Subcutaneous abdominal adipose tissue (tissue), 5 donors: Measurements from ENCODE around the gene SCN3A.

Experiments used
- H3K27ac ChIP-seq: one replicate; pipeline ENCODE4 v1.7.0; 2013; ENCODE audit warnings: low read depth, mild to moderate bottlenecking, inconsistent platforms, low read length, moderate library complexity
- H3K27me3 ChIP-seq, 5 donors: one replicate each; pipeline ENCODE4 v1.7.0; 2013; ENCODE audit warnings: low read length in 5 of 5, inconsistent platforms in 1 of 5; ENCODE audit not compliant: control insufficient read depth in 5 of 5, insufficient read depth in 4 of 5
- H3K36me3 ChIP-seq, 5 donors: one replicate each; pipeline ENCODE4 v1.7.0; 2013; ENCODE audit warnings: low read length in 5 of 5; ENCODE audit not compliant: control insufficient read depth in 5 of 5, insufficient read depth in 5 of 5
- H3K4me1 ChIP-seq, 5 donors: one replicate each; pipeline ENCODE4 v1.7.0; 2013; ENCODE audit warnings: low read length in 5 of 5, mild to moderate bottlenecking in 3 of 5, moderate library complexity in 1 of 5; ENCODE audit not compliant: control insufficient read depth in 5 of 5, insufficient read depth in 5 of 5
- H3K4me3 ChIP-seq, 5 donors: one replicate each; pipeline ENCODE4 v1.7.0; 2013; ENCODE audit warnings: low read length in 5 of 5, low read depth in 1 of 5
- H3K9ac ChIP-seq, 5 donors: one replicate each; pipeline ENCODE4 v1.7.0; 2013; ENCODE audit warnings: low read length in 5 of 5, mild to moderate bottlenecking in 4 of 5, moderate library complexity in 3 of 5
- H3K9me3 ChIP-seq, 5 donors: one replicate each; pipeline ENCODE4 v1.7.0; 2013; ENCODE audit warnings: low read length in 5 of 5; ENCODE audit not compliant: control insufficient read depth in 5 of 5
- donor health status: healthy.
- donor health status: healthy.
- donor health status: healthy.
- donor health status: healthy.
- donor health status: healthy.

Gene SCN3A

DNA sequence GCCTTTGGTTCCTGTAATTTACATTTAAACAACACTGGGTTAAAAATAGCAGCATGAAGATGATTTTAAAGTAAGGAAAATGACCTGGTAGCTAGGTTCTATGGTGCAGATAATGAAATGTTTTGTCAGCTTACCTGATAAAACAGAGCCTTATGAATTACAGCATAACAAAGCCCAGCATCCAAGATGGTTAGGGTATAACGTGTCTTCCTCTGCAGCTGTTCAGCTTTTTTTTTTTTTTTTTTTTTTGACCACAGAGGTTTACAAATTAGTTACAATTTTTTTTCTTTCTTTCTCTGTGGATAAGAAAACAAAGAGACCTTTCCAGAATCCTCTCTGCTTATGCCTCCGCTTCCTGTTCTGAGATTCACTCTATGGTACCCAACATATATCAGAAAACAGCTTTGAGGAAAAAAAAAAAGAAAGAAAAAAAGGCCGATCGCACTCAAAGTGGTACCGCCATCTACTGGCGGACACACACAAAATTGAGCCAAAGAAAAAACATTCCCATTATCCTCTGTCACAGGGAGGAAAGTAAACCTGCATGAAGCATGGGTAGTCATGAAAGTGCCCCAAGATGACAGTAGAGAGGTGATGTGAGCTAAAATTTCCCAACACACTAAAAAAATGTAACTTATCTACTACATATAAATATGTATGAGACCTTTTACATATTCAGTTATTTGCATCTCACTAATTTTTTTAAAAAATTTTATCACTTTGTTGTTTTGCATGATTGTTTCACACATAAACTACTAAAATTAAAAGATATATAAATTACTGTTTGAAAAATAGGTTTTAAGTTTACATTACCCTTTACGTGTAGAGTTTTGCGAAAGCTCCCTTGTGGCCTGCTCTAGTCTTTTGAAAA lies at the start of gene SCN3A:
TSS of gene SCN3A (minus strand) at position 362 of the 871 bp plus-strand sequence. CDS start 27,656 bp downstream, outside the sequence.
- Histone ChIP-seq H3K4me3 (no peak within 1 kb of the TSS), H3K27ac (no peak within 1 kb of the TSS), H3K4me1 (peaks cover 0 to 2% (median 0%) of the 10 kb centered on the region in 5 donors), H3K9me3 (no peaks in the 10 kb centered on the region), H3K9ac (no peak within 1 kb of the TSS), H3K27me3 (no peaks in the 10 kb centered on the region), H3K36me3 (no peaks in the 10 kb centered on the region)

- Histone ChIP-seq H3K36me3 (no peaks in the 10 kb centered on the region), H3K9me3 (no peaks in the 10 kb centered on the region), H3K27me3 (no peaks in the 10 kb centered on the region), H3K4me3 (no peak overlapping the region), H3K4me1 (no peaks in the 10 kb centered on the region), H3K27ac (no peak overlapping the region), H3K9ac (no peak overlapping the region)
These were observed 49.3 kb upstream of the SCN3A start for GRCh38 chr2:165253178-165253577.

DNA sequence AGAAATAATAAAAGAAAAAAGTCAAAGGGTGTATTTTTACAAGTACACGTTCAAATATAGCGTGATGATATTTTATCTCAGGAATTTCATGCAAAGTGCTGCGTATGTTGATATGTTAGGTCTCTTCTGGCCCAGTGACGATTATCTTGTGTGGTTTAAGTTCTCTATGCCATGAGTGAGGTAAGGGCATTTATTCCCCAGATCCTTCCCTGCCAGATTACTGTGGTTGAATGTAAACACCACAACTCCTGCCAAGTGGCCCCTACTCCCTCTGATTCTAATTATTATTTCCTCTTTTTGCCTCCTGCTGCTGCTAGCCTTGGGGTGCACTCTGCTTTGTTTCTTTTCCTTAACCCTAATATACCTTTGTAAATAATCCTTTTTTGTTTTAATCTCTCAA lies 47.5 kb upstream of the SCN3A start:
- Histone ChIP-seq H3K27me3 (no peaks in the 10 kb centered on the region), H3K4me1 (no peaks in the 10 kb centered on the region), H3K36me3 (no peaks in the 10 kb centered on the region), H3K27ac (no peak overlapping the region), H3K4me3 (no peak overlapping the region), H3K9ac (no peak overlapping the region), H3K9me3 (no peaks in the 10 kb centered on the region)

DNA sequence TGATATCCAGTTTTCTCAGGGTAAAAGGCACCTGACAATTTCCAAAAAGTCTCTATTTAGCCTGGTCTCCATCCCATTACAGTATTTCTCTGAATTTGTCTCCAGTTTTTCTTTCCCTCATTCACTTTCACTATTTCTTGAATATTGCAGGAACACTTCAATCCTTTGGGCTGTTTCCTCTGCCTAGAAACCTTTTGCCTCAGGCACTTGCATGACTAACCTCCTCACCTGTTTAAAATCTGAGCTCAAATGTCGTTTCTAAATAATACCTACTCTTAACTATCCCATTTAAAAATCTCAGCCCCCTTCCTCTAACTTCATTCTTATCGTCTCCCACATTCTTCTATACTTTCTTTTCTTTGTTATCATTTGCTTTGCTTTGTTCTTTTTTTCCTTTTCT lies 44.4 kb upstream of the SCN3A start:
- H3K36me3 ChIP-seq = no peaks in the 10 kb centered on the region
- no peaks in the 10 kb centered on the region for H3K4me1 ChIP-seq
- no peaks in the 10 kb centered on the region for H3K27me3 ChIP-seq
- no peaks in the 10 kb centered on the region for H3K9me3 ChIP-seq
- no peak overlapping the region for H3K4me3 ChIP-seq
- H3K9ac ChIP-seq = no peak overlapping the region
- H3K27ac ChIP-seq = no peak overlapping the region

DNA sequence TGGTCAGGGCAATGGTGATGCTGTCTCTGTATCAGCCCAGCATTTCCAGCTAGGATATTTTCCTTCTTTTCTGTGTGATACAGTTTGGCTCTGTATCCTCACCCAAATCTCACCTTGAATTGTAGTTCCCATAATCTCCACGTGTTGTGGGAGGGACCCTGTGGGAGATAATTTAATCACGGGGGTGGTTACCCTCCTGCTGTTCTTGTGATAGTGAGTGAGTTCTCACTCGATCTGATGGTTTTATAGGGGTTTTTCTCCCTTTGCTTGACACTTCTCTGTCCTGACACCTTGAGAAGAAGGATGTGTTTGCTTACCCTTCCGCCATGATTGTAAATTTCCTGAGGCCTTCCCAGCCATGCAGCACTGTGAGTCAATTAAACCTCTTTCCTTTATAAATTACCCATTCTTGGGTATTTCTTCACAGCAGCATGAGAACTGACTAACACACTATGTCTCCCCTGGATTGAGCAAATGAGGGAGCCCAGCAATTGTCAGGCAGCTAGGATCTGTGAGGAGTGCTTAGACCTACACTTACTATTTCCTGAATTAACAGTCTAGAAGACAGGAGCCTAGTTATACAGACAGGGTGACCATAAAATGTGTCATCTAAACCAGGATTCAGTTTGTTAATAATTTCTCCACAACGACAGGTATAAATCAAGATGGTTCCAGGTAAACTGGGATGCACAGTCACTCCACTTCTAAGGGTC lies 41.4 kb upstream of the SCN3A start:
- Histone ChIP-seq H3K27me3 (no peaks in the 10 kb centered on the region), H3K4me3 (no peak overlapping the region), H3K27ac (no peak overlapping the region), H3K9me3 (no peaks in the 10 kb centered on the region), H3K4me1 (no peaks in the 10 kb centered on the region), H3K9ac (no peak overlapping the region), H3K36me3 (no peaks in the 10 kb centered on the region)

- Histone ChIP-seq H3K4me1 (no peaks in the 10 kb centered on the region), H3K9me3 (no peaks in the 10 kb centered on the region), H3K36me3 (no peaks in the 10 kb centered on the region), H3K4me3 (no peak overlapping the region), H3K9ac (no peak overlapping the region), H3K27me3 (no peaks in the 10 kb centered on the region), H3K27ac (no peak overlapping the region)
These were observed 37.1 kb upstream of the SCN3A start for GRCh38 chr2:165240916-165241315.

DNA sequence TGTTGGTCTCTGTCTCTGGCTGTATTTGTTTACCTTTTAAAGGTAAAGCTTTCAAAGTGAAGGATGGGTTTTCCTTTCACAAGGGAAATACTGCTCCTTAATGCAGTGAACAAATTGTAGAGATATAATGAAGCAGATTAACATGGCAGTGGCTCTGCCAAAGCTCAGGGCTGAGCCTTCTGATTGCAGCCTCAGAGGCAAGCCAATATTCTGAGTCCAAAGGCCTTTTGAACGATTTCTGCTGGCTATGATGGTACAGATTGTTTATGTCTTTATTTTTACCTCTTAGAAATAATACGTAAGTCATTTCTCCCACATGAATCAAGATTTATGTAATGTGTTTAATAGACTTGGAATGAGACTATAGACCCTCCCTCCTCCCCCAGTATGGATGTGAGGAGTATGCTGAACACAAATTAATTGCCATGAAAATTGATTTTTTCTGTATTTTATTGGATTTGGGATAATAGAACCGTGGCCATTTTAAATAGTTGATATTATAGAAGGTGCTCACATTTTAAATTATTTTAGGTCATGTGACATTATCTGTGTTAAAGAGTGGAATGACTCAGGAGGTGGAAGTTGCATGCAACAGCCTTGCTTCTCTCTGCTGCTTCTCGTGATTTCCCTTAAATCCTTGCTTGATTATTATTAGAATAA lies 36.1 kb upstream of the SCN3A start:
- Histone ChIP-seq H3K4me1 (no peaks in the 10 kb centered on the region), H3K36me3 (no peaks in the 10 kb centered on the region), H3K9me3 (no peaks in the 10 kb centered on the region), H3K27me3 (no peaks in the 10 kb centered on the region), H3K27ac (no peak overlapping the region), H3K9ac (no peak overlapping the region), H3K4me3 (no peak overlapping the region)

DNA sequence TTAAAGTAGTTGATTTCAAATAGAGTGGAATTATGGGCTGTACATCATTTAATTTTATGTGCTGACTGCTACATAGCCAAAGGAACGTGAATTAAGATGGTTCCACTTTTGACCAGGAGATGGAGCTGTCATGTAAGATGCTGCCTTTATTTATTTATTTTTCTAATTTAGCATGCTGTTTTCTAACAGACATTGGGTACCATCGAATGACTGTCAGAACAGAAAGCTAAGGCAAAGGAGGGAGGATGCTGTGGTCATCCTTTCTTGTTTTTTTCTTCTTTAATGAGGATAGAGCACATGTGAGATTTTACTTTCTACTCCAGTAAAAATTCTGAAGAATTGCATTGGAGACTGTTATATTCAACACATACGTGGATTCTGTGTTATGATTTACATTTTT lies 35.4 kb upstream of the SCN3A start, which contains the start of gene SCN2A:
TSS of gene SCN2A (plus strand) at position 185 of the 400 bp plus-strand sequence. CDS start 56,410 bp downstream, outside the sequence.
- Histone ChIP-seq H3K9ac (no peak within 1 kb of the TSS), H3K27ac (no peak within 1 kb of the TSS), H3K4me1 (no peaks in the 10 kb centered on the region), H3K36me3 (no peaks in the 10 kb centered on the region), H3K4me3 (no peak within 1 kb of the TSS), H3K9me3 (no peaks in the 10 kb centered on the region), H3K27me3 (no peaks in the 10 kb centered on the region)

DNA sequence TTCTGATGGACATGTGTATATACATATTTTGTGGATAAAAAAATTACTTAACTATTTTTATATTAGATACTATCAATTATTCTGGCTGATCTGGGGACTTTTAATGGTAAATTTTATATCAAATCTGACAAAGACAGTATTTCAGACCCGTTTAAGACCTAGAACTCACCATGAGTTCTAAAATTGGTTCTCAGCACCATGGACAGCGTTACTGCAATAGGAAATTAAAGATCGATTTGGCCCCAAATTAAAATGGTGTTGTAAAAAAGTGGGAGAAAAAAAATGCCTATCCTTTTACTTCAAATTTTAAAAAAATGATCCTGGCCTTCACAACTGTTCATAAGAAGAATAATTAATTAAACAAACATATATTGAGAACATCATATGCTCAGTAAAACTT lies 34.4 kb upstream of the SCN3A start:
- Histone ChIP-seq H3K4me3 (no peak overlapping the region), H3K27me3 (no peaks in the 10 kb centered on the region), H3K9ac (no peak overlapping the region), H3K4me1 (no peaks in the 10 kb centered on the region), H3K27ac (no peak overlapping the region), H3K9me3 (no peaks in the 10 kb centered on the region), H3K36me3 (no peaks in the 10 kb centered on the region)

DNA sequence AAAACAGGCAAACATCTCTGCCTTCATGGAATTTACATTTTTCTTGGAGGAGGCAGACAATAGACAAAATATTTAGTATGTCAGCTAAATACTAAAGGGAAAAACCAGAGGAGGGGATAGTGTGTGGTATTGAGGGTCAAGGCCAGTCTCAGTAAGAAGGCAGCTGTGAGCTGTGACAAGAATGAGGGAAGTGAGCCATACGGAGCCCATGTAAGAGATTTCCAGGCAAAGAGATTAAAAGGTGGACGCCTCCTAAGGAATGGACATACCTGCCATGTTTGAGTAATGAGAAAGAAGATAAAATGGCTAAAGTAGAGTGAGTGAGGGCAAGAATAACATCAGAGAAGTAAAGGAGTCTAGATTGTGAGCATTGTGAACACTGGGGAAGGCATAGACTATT lies 33.2 kb upstream of the SCN3A start:
- H3K9me3 ChIP-seq = no peaks in the 10 kb centered on the region

More for the DNA sequence above, 33.2 kb upstream of the SCN3A start:
- no peak overlapping the region for H3K4me3 ChIP-seq
- no peak overlapping the region for H3K27ac ChIP-seq
- no peak overlapping the region for H3K9ac ChIP-seq
- no peaks in the 10 kb centered on the region for H3K36me3 ChIP-seq
- H3K4me1 ChIP-seq = no peaks in the 10 kb centered on the region
- H3K27me3 ChIP-seq = no peaks in the 10 kb centered on the region
